Stomach (tissue), 9 donors: Measurements from ENCODE around the gene VWF. TPM values are rescaled to one million over a fixed set of nuclear protein-coding genes. Genes with fewer than 3 reads are reported as not detected.

ENCODE experiments used
- DNase-seq, 2 donors: peaks; one replicate each; pipeline versions ENCODE4 v3.0.0 to v3.0.0-alpha.2; 2013 to 2019
- H3K27ac ChIP-seq, 5 donors: fragments of 200-600 bp in 4 of 5; sonication (generic) in 4 of 5; one replicate each; pipeline ENCODE4 v1.5.1; 2013 to 2019; ENCODE audit warnings: mild to moderate bottlenecking in 1 of 5, moderate library complexity in 1 of 5
- H3K27me3 ChIP-seq, 3 donors: fragments of 200-600 bp; sonication (generic); one replicate each; pipeline ENCODE4 v1.5.1; 2017 to 2019; ENCODE audit warnings: mixed run types in 1 of 3
- H3K36me3 ChIP-seq, 4 donors: fragments of 200-600 bp; sonication (generic); 1 replicate in 3 of 4; 2 replicates in 1 of 4; pipeline ENCODE4 v1.5.1; 2016 to 2019
- H3K4me1 ChIP-seq, 4 donors: fragments of 200-600 bp; sonication (generic); one replicate each; pipeline ENCODE4 v1.5.1; 2016 to 2019
- H3K4me3 ChIP-seq, 4 donors: fragments of 200-600 bp; sonication (generic) in 3 of 4; one replicate each; pipeline ENCODE4 v1.5.1; 2016 to 2019; ENCODE audit warnings: mild to moderate bottlenecking in 1 of 4
- H3K9me3 ChIP-seq, 4 donors: fragments of 200-600 bp; sonication (generic); one replicate each; pipeline ENCODE4 v1.5.1; 2016 to 2019
- CTCF ChIP-seq, 7 experiments: fragments of 450-650 bp in 4 of 7; fragments of 200-600 bp in 3 of 7; sonication (generic) in 3 of 7; IDR thresholded peaks; one replicate each; pipeline ENCODE4 v1.5.1; 2016 to 2019; ENCODE audit warnings: antibody characterized with exemption in 7 of 7, control low read depth in 2 of 7, mild to moderate bottlenecking in 1 of 7
- EP300 ChIP-seq: sonication (generic); formaldehyde crosslinking; IDR thresholded peaks from one replicate; pipeline ENCODE4 v1.6.1; 2017; ENCODE audit warnings: antibody characterized with exemption
- POLR2A ChIP-seq, 4 donors: fragments of 450-650 bp; IDR thresholded peaks; one replicate each; pipeline ENCODE4 v1.6.1; 2016; ENCODE audit warnings: antibody characterized with exemption in 4 of 4, control low read depth in 2 of 4, mild to moderate bottlenecking in 1 of 4, moderate library complexity in 1 of 4
- POLR2AphosphoS5 ChIP-seq, 3 donors: sonication (generic); formaldehyde crosslinking; IDR thresholded peaks; one replicate each; pipeline ENCODE4 v1.6.1; 2016; ENCODE audit warnings: antibody characterized with exemption in 3 of 3
- WGBS, 5 donors: extraction: QIAGEN DNeasy Blood & Tissue Kit in 3 of 5; methylation state at CpG; one replicate each; pipeline versions ENCODE4 v1.1.5 to v1.1.7; 2013 to 2018; 5-methylcytosine and 5-hydroxymethylcytosine counted together
- intact Hi-C: fragments of 100-400 bp; cut with DNase I; formaldehyde crosslinking; loops from one replicate; pipeline ENCODE4 v1.15.1; 2023; ENCODE audit warnings: low total_unique reads
- polyA plus RNA-seq, 3 donors: library from polyadenylated mRNA; stranded (reverse); fragments of 200-250 nt; gene quantifications; one replicate each; pipeline ENCODE4 v1.2.3, GENCODE V29; 2013
- total RNA-seq, 5 donors: library from RNA; depleted of rRNA; stranded (reverse); fragments of >200 nt; gene quantifications; one replicate each; pipeline versions ENCODE4 v1.1.0 to v1.2.3, GENCODE V29; 2014 to 2016
- donor health status: healthy with polysubstance abuse.
- donor health status: Bipolar disorder and iron deficiency.
- donor health status: healthy.

The VWF gene
- total and polyA plus RNA-seq, 8 donors = 3.1 to 103 (median 50.2) TPM

- Histone ChIP-seq H3K27me3 (peaks cover 0 to 18% (median 5%) of the 10 kb centered on the region in 3 donors), H3K4me3 (no peak overlapping the region), H3K4me1 (peaks cover 7 to 48% (median 15%) of the 10 kb centered on the region in 4 donors), H3K27ac (no peak overlapping the region), H3K9me3 (no peaks in the 10 kb centered on the region), H3K36me3 (no peaks in the 10 kb centered on the region)
- TF ChIP-seq EP300 = no peak
- TF ChIP-seq POLR2AphosphoS5 (IDR thresholded peaks at IDR 0.05) = no peak
- no peak for DNase-seq
- 85 to 98% (median 95%) methylated on average over 4 of the region's 4 CpGs for WGBS, 5 donors
- intact Hi-C loops = no loop called here
Observed at GRCh38 chr12:6071589-6071988, 52.9 kb downstream of the VWF start.

GRCh38 chr12:6070472-6071257, 53.8 kb downstream of the VWF start:
- no peak for TF ChIP-seq EP300
- no peak for TF ChIP-seq POLR2AphosphoS5 (IDR thresholded peaks at IDR 0.05)
- TF ChIP-seq CTCF (IDR thresholded peaks at IDR 0.05) = no peak
- no peak for TF ChIP-seq POLR2A (IDR thresholded peaks at IDR 0.05)
- WGBS, 5 donors = 77 to 83% (median 81%) methylated on average over 10 to 11 of the region's 11 CpGs
- no peak for DNase-seq

GRCh38 chr12:6069437-6070093, 54.9 kb downstream of the VWF start:
- no peak for DNase-seq
- Histone ChIP-seq H3K9me3 (no peaks in the 10 kb centered on the region), H3K4me3 (no peak overlapping the region), H3K27me3 (peaks cover 0 to 6% (median 0%) of the 10 kb centered on the region in 3 donors), H3K27ac (peak overlapping the region in 4 of 5 donors; percentile 2 to 45 (median 20)), H3K36me3 (no peaks in the 10 kb centered on the region), H3K4me1 (peaks cover 0 to 35% (median 4%) of the 10 kb centered on the region in 4 donors)
- WGBS, 5 donors = 52 to 69% (median 65%) methylated on average over 8 of the region's 8 CpGs
- peak in 1 of 3 donors; percentile 60 for TF ChIP-seq POLR2AphosphoS5 (IDR thresholded peaks at IDR 0.05)
- no peak for TF ChIP-seq CTCF (IDR thresholded peaks at IDR 0.05)
- no peak for TF ChIP-seq EP300
- no peak for TF ChIP-seq POLR2A (IDR thresholded peaks at IDR 0.05)
- intact Hi-C loops = loop anchor here (10.0 kb wide), 1 partner anchor 115 kb away; no protein-coding TSS in a partner anchor

More at GRCh38 chr12:6070472-6071257, 53.8 kb downstream of the VWF start:
- peaks cover 0 to 15% (median 5%) of the 10 kb centered on the region in 3 donors for H3K27me3 ChIP-seq
- no peak overlapping the region for H3K4me3 ChIP-seq
- peaks cover 7 to 46% (median 15%) of the 10 kb centered on the region in 4 donors for H3K4me1 ChIP-seq
- no peaks in the 10 kb centered on the region for H3K9me3 ChIP-seq
- intact Hi-C loops = no loop called here
- no peaks in the 10 kb centered on the region for H3K36me3 ChIP-seq
- H3K27ac ChIP-seq = no peak overlapping the region

- intact Hi-C loops = loop anchor here (10.0 kb wide), 1 partner anchor 117 kb away; no protein-coding TSS in a partner anchor
- TF ChIP-seq CTCF (IDR thresholded peaks at IDR 0.05) = no peak
- no peak for TF ChIP-seq POLR2AphosphoS5 (IDR thresholded peaks at IDR 0.05)
- no peak for TF ChIP-seq POLR2A (IDR thresholded peaks at IDR 0.05)
- no peak for TF ChIP-seq EP300
- H3K4me3 ChIP-seq = no peak overlapping the region
Observed at GRCh38 chr12:6068227-6068626, 56.2 kb downstream of the VWF start.

More at GRCh38 chr12:6068227-6068626, 56.2 kb downstream of the VWF start:
- DNase-seq = no peak
- Histone ChIP-seq H3K27ac (no peak overlapping the region), H3K9me3 (no peaks in the 10 kb centered on the region), H3K4me1 (peaks cover 0 to 34% (median 3%) of the 10 kb centered on the region in 4 donors), H3K27me3 (no peaks in the 10 kb centered on the region), H3K36me3 (peaks cover 0 to 5% (median 0%) of the 10 kb centered on the region in 4 donors)
- WGBS, 5 donors = 76 to 88% (median 84%) methylated on average over 9 of the region's 9 CpGs
